Activated naive CD8-positive, alpha-beta T cell (primary cell): ENCODE data around the gene ERMARD.

Experiments used
- H3K27ac Mint-ChIP-seq: one replicate; pipeline ENCODE4 v1.8.0; 2021; ENCODE audit warnings: mixed read lengths
- H3K27me3 Mint-ChIP-seq: one replicate; pipeline ENCODE4 v1.8.0; 2021; ENCODE audit warnings: mixed read lengths
- H3K36me3 Mint-ChIP-seq: one replicate; pipeline ENCODE4 v1.8.0; 2021; ENCODE audit warnings: mixed read lengths
- H3K4me1 Mint-ChIP-seq: one replicate; pipeline ENCODE4 v1.8.0; 2021; ENCODE audit warnings: low read depth, mixed read lengths
- H3K4me3 Mint-ChIP-seq: one replicate; pipeline ENCODE4 v1.8.0; 2021; ENCODE audit warnings: mild to moderate bottlenecking, mixed read lengths
- H3K9me3 Mint-ChIP-seq: one replicate; pipeline ENCODE4 v1.8.0; 2021; ENCODE audit warnings: low read depth, mixed read lengths

ERMARD gene

GRCh38 chr6:169724494-169725124, 26.8 kb upstream of the ERMARD start, which contains the start of gene PHF10:
Gene PHF10 (minus strand): TSS chr6:169724500. CDS start chr6:169723931, 569 bp downstream.
- peak within 1 kb of the TSS; percentile 95 for H3K27ac Mint-ChIP-seq
- H3K4me1 Mint-ChIP-seq, result peaks cover 42% of the 10 kb centered on the region
- H3K9me3 Mint-ChIP-seq, result no peaks in the 10 kb centered on the region
- peak within 1 kb of the TSS; percentile 96 for H3K4me3 Mint-ChIP-seq
- peaks cover 2% of the 10 kb centered on the region for H3K36me3 Mint-ChIP-seq
- H3K27me3 Mint-ChIP-seq, result no peaks in the 10 kb centered on the region

GRCh38 chr6:169725125-169726048, 26.0 kb upstream of the ERMARD start:
- Mint-ChIP-seq H3K27me3 (no peaks in the 10 kb centered on the region), H3K4me3 (peak overlapping the region; percentile 89), H3K36me3 (peaks cover 1% of the 10 kb centered on the region), H3K9me3 (no peaks in the 10 kb centered on the region), H3K4me1 (peaks cover 35% of the 10 kb centered on the region), H3K27ac (peak overlapping the region; percentile 94)

- H3K27me3 Mint-ChIP-seq, result no peaks in the 10 kb centered on the region
- no peaks in the 10 kb centered on the region for H3K9me3 Mint-ChIP-seq
- H3K36me3 Mint-ChIP-seq, result no peaks in the 10 kb centered on the region
- H3K4me3 Mint-ChIP-seq, result peak overlapping the region; percentile 89
- H3K4me1 Mint-ChIP-seq, result peaks cover 29% of the 10 kb centered on the region
- peak overlapping the region; percentile 94 for H3K27ac Mint-ChIP-seq
Measured at GRCh38 chr6:169726049-169726400, 25.4 kb upstream of the ERMARD start.

GRCh38 chr6:169726963-169727362, 24.5 kb upstream of the ERMARD start:
- H3K27me3 Mint-ChIP-seq, result no peaks in the 10 kb centered on the region
- no peaks in the 10 kb centered on the region for H3K9me3 Mint-ChIP-seq
- H3K4me1 Mint-ChIP-seq, result peaks cover 22% of the 10 kb centered on the region
- no peak overlapping the region for H3K4me3 Mint-ChIP-seq
- peak overlapping the region; percentile 2 for H3K27ac Mint-ChIP-seq
- H3K36me3 Mint-ChIP-seq, result no peaks in the 10 kb centered on the region

- Mint-ChIP-seq H3K27me3 (no peaks in the 10 kb centered on the region), H3K27ac (no peak overlapping the region), H3K36me3 (no peaks in the 10 kb centered on the region), H3K4me1 (peaks cover 10% of the 10 kb centered on the region), H3K4me3 (no peak overlapping the region), H3K9me3 (no peaks in the 10 kb centered on the region)
Measured at GRCh38 chr6:169729961-169730360, 21.5 kb upstream of the ERMARD start.

- Mint-ChIP-seq H3K4me1 (no peaks in the 10 kb centered on the region), H3K27me3 (peaks cover 8% of the 10 kb centered on the region), H3K36me3 (peaks cover 5% of the 10 kb centered on the region), H3K27ac (no peak overlapping the region), H3K4me3 (no peak overlapping the region), H3K9me3 (no peaks in the 10 kb centered on the region)
Measured at GRCh38 chr6:169738204-169738975, 13.0 kb upstream of the ERMARD start.

- peaks cover 8% of the 10 kb centered on the region for H3K27me3 Mint-ChIP-seq
- H3K36me3 Mint-ChIP-seq, result peaks cover 5% of the 10 kb centered on the region
- H3K4me1 Mint-ChIP-seq, result no peaks in the 10 kb centered on the region
- H3K9me3 Mint-ChIP-seq, result no peaks in the 10 kb centered on the region
- H3K27ac Mint-ChIP-seq, result no peak overlapping the region
- no peak overlapping the region for H3K4me3 Mint-ChIP-seq
Measured at GRCh38 chr6:169738976-169739529, 12.4 kb upstream of the ERMARD start.

GRCh38 chr6:169741344-169741743, 10.1 kb upstream of the ERMARD start:
- Mint-ChIP-seq H3K4me1 (no peaks in the 10 kb centered on the region), H3K27me3 (no peaks in the 10 kb centered on the region), H3K4me3 (no peak overlapping the region), H3K27ac (no peak overlapping the region), H3K9me3 (no peaks in the 10 kb centered on the region), H3K36me3 (peaks cover 5% of the 10 kb centered on the region)

GRCh38 chr6:169745405-169745804, 6.0 kb upstream of the ERMARD start:
- H3K4me1 Mint-ChIP-seq, result peaks cover 11% of the 10 kb centered on the region
- no peak overlapping the region for H3K4me3 Mint-ChIP-seq
- H3K9me3 Mint-ChIP-seq, result peaks cover 6% of the 10 kb centered on the region
- H3K27ac Mint-ChIP-seq, result no peak overlapping the region
- peaks cover 6% of the 10 kb centered on the region for H3K36me3 Mint-ChIP-seq
- H3K27me3 Mint-ChIP-seq, result no peaks in the 10 kb centered on the region

GRCh38 chr6:169746556-169746955, 4.9 kb upstream of the ERMARD start:
- Mint-ChIP-seq H3K9me3 (peaks cover 6% of the 10 kb centered on the region), H3K27ac (no peak overlapping the region), H3K4me3 (no peak overlapping the region), H3K36me3 (peaks cover 6% of the 10 kb centered on the region), H3K27me3 (no peaks in the 10 kb centered on the region), H3K4me1 (peaks cover 20% of the 10 kb centered on the region)

GRCh38 chr6:169752074-169752623, 727 bp downstream of the ERMARD start:
- peaks cover 4% of the 10 kb centered on the region for H3K9me3 Mint-ChIP-seq
- peaks cover 7% of the 10 kb centered on the region for H3K36me3 Mint-ChIP-seq
- peaks cover 37% of the 10 kb centered on the region for H3K4me1 Mint-ChIP-seq
- H3K4me3 Mint-ChIP-seq, result peak overlapping the region; percentile 92
- peak overlapping the region; percentile 91 for H3K27ac Mint-ChIP-seq
- H3K27me3 Mint-ChIP-seq, result no peaks in the 10 kb centered on the region

GRCh38 chr6:169755162-169755561, 3.7 kb downstream of the ERMARD start:
- Mint-ChIP-seq H3K9me3 (no peaks in the 10 kb centered on the region), H3K27me3 (no peaks in the 10 kb centered on the region), H3K4me1 (peaks cover 28% of the 10 kb centered on the region), H3K27ac (no peak overlapping the region), H3K36me3 (peaks cover 10% of the 10 kb centered on the region), H3K4me3 (no peak overlapping the region)

- Mint-ChIP-seq H3K36me3 (peaks cover 15% of the 10 kb centered on the region), H3K27ac (no peak overlapping the region), H3K4me1 (no peaks in the 10 kb centered on the region), H3K27me3 (no peaks in the 10 kb centered on the region), H3K9me3 (no peaks in the 10 kb centered on the region), H3K4me3 (no peak overlapping the region)
Measured at GRCh38 chr6:169763308-169763707, 11.9 kb downstream of the ERMARD start.

- Mint-ChIP-seq H3K4me1 (no peaks in the 10 kb centered on the region), H3K27ac (no peak overlapping the region), H3K36me3 (peaks cover 12% of the 10 kb centered on the region), H3K9me3 (no peaks in the 10 kb centered on the region), H3K4me3 (no peak overlapping the region), H3K27me3 (no peaks in the 10 kb centered on the region)
Measured at GRCh38 chr6:169763881-169764280, 12.5 kb downstream of the ERMARD start.
